Breast epithelium (tissue), 3 donors: ENCODE results near the gene GLB1L2.

Source experiments
- CTCF ChIP-seq, 3 donors: fragments of 450-650 bp; IDR thresholded peaks; one replicate each; pipeline ENCODE4 v1.5.1; 2016 to 2017; ENCODE audit warnings: antibody characterized with exemption in 3 of 3, mild to moderate bottlenecking in 3 of 3, moderate library complexity in 3 of 3
- POLR2A ChIP-seq: fragments of 450-650 bp; IDR thresholded peaks from one replicate; pipeline ENCODE4 v1.6.1; 2016; ENCODE audit warnings: antibody characterized with exemption, mild to moderate bottlenecking, moderate library complexity

- TF ChIP-seq POLR2A: no peak
- TF ChIP-seq CTCF (IDR thresholded peaks at IDR 0.05): no peak
Measured at GRCh38 chr11:134380229-134380628, 48.4 kb downstream of the GLB1L2 start.
